Measurements from ENCODE around the gene TCERG1L. TPM values are rescaled to one million over a fixed set of nuclear protein-coding genes. Genes with fewer than 3 reads are reported as not detected.

TCERG1L gene
- total RNA-seq, 2 experiments from 2014 or later = 0.06 TPM; not detected in 1

- Mint-ChIP-seq H3K27ac (no peak overlapping the region), H3K36me3 (ENCODE audit: low read depth) (no peaks in the 10 kb centered on the region), H3K9me3 (no peaks in the 10 kb centered on the region), H3K4me3 (no peak overlapping the region), H3K4me1 (ENCODE audit: low read depth) (no peaks in the 10 kb centered on the region), H3K27me3 (no peaks in the 10 kb centered on the region)
- ATAC-seq (ENCODE audit: poor library complexity) (no peak), DNase-seq (no peak)
- Histone ChIP-seq H3K27ac (ENCODE audit: low read depth in 1 of 2, low read length in 2 of 2) (no peak overlapping the region), H3K4me3 (ENCODE audit: low read length) (no peak overlapping the region), H3K4me1 (ENCODE audit: insufficient read depth, low read length) (no peaks in the 10 kb centered on the region), H3K36me3 (ENCODE audit: insufficient read depth, low read length) (no peaks in the 10 kb centered on the region), H3K27me3 (ENCODE audit: control insufficient read depth in 1 of 2, insufficient read depth in 2 of 2, low read length in 2 of 2) (peaks cover 0 to 10% of the 10 kb centered on the region in 2 experiments), H3K9me3 (ENCODE audit: control insufficient read depth in 1 of 2, insufficient read depth in 1 of 2, low read length in 2 of 2) (peaks cover 0 to 20% of the 10 kb centered on the region in 2 experiments)
- ChIA-PET CTCF (no interaction called here), POLR2A (no interaction called here)
- no peak for TF ChIP-seq CTCF (IDR thresholded peaks at IDR 0.05)
- intact Hi-C loops (cut with DNase I, micrococcal nuclease) = no loop called here
Observed at GRCh38 chr10:131240691-131241090, 70.8 kb downstream of the TCERG1L start.

DNA sequence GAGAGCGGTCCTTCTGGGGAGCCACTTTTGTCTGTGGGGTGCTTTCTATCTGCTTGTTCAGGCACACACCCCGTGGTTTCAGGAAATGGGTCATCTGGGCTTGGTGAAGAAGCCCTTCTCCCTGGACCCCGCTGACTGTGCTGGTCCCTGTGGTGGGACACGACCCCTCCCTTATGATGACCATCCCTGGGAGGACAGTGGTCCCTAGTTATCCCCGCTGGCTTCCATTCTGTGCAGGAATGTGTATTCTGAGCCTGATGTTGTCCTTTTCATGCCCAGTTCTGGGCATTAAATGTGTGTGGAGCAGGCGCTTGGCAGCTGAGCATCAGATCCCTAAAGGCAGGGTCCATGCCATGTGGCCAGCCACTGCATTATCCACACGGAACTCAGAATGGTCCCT lies 71.6 kb downstream of the TCERG1L start:
- ATAC-seq (ENCODE audit: poor library complexity) (no peak), DNase-seq (no peak)
- no peaks in the 10 kb centered on the region for H3K9me3 Mint-ChIP-seq
- H3K4me3 ChIP-seq (ENCODE audit: low read length) = no peak overlapping the region
- H3K27ac ChIP-seq (ENCODE audit: low read depth in 1 of 2, low read length in 2 of 2) = no peak overlapping the region
- H3K9me3 ChIP-seq (ENCODE audit: control insufficient read depth in 1 of 2, insufficient read depth in 1 of 2, low read length in 2 of 2) = peaks cover 0 to 21% of the 10 kb centered on the region in 2 experiments
- peaks cover 0 to 10% of the 10 kb centered on the region in 2 experiments for H3K27me3 ChIP-seq (ENCODE audit: control insufficient read depth in 1 of 2, insufficient read depth in 2 of 2, low read length in 2 of 2)
- no peak for TF ChIP-seq CTCF (IDR thresholded peaks at IDR 0.05)
- intact Hi-C loops (cut with DNase I, micrococcal nuclease) = no loop called here
- no peaks in the 10 kb centered on the region for H3K4me1 ChIP-seq (ENCODE audit: insufficient read depth, low read length)
- H3K4me1 Mint-ChIP-seq (ENCODE audit: low read depth) = no peaks in the 10 kb centered on the region
- ChIA-PET POLR2A (no interaction called here), CTCF (no interaction called here)
- no peaks in the 10 kb centered on the region for H3K36me3 ChIP-seq (ENCODE audit: insufficient read depth, low read length)
- no peak overlapping the region for H3K27ac Mint-ChIP-seq
- no peaks in the 10 kb centered on the region for H3K36me3 Mint-ChIP-seq (ENCODE audit: low read depth)
- H3K4me3 Mint-ChIP-seq = no peak overlapping the region
- no peaks in the 10 kb centered on the region for H3K27me3 Mint-ChIP-seq

- DNase-seq = no peak
- ChIA-PET POLR2A (no interaction called here), CTCF (no interaction called here)
- Histone ChIP-seq H3K36me3 (ENCODE audit: insufficient read depth, low read length) (no peaks in the 10 kb centered on the region), H3K27me3 (ENCODE audit: control insufficient read depth in 1 of 2, insufficient read depth in 2 of 2, low read length in 2 of 2) (peaks cover 0 to 10% of the 10 kb centered on the region in 2 experiments), H3K27ac (ENCODE audit: low read depth in 1 of 2, low read length in 2 of 2) (no peak overlapping the region), H3K9me3 (ENCODE audit: control insufficient read depth in 1 of 2, insufficient read depth in 1 of 2, low read length in 2 of 2) (peaks cover 0 to 25% of the 10 kb centered on the region in 2 experiments), H3K4me1 (ENCODE audit: insufficient read depth, low read length) (no peaks in the 10 kb centered on the region), H3K4me3 (ENCODE audit: low read length) (no peak overlapping the region)
- Mint-ChIP-seq H3K27ac (no peak overlapping the region), H3K4me1 (ENCODE audit: low read depth) (no peaks in the 10 kb centered on the region), H3K9me3 (no peaks in the 10 kb centered on the region), H3K4me3 (no peak overlapping the region), H3K36me3 (ENCODE audit: low read depth) (no peaks in the 10 kb centered on the region), H3K27me3 (no peaks in the 10 kb centered on the region)
- no peak for ATAC-seq (ENCODE audit: poor library complexity)
- TF ChIP-seq CTCF (IDR thresholded peaks at IDR 0.05) = no peak
- intact Hi-C loops (cut with DNase I, micrococcal nuclease) = no loop called here
Observed at GRCh38 chr10:131239450-131239849, 72.1 kb downstream of the TCERG1L start.

Data from CD4-positive, alpha-beta T cell (primary cell).